Measurements from ENCODE around the gene MCHR1. TPM values are rescaled to one million over a fixed set of nuclear protein-coding genes. Genes with fewer than 3 reads are reported as not detected.

Gene MCHR1
- total and polyA plus RNA-seq, 2 of the 13 experiments (the other 11 are each of a cell fraction or from before 2014, with no cell fraction given): 0.40 to 0.83 TPM

DNA sequence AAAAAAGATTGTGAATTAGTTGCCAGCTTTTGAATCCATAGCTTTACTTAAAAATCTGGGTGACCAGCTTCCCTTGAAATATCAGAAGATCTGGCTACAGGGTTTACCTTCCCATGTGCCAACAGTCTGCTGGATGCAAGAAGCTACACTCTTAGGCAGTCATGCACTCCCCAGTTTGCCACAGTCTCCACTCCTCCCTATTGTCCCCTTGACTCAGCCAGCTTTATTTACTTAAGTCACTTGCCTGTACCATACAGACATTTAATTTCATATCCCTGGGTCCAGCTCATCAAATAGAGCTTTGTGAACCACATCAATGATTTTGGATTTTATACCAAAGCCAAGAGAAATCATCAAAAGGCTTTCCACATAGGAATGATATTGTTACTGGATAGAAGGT, 12.2 kb downstream of the MCHR1 start:
- no peak overlapping the region for H3K4me2 ChIP-seq (ENCODE audit: low read depth, low read length)
- FAIRE-seq (no peak), DNase-seq (ENCODE audit: low spot score) (no peak), ATAC-seq (no peak)
- H3K4me3 ChIP-seq (replicated peaks in 1 of 3; ENCODE audit: insufficient read depth in 1 of 3, low read depth in 2 of 3, low read length in 3 of 3): no peak overlapping the region
- no peaks in the 10 kb centered on the region for H3K9me3 ChIP-seq (ENCODE audit: low read length)
- no TSS peak for BruUV-seq (replicated peaks)
- no peaks in the 10 kb centered on the region for H4K20me1 ChIP-seq (ENCODE audit: insufficient read depth, low read length)
- POLR2A ChIA-PET: no interaction called here
- no peaks in the 10 kb centered on the region for H3K79me2 ChIP-seq (ENCODE audit: insufficient read depth, low read length)
- H3K27me3 ChIP-seq (ENCODE audit: control insufficient read depth in 1 of 2, insufficient read depth in 2 of 2, low read length in 2 of 2): peaks cover 3% of the 10 kb centered on the region in 2 experiments; a peak in 3 of 5 replicates
- no peak overlapping the region for H3K27ac ChIP-seq (ENCODE audit: extremely low read length, insufficient read depth, low read length)
- H3K4me1 ChIP-seq (ENCODE audit: insufficient read depth, low read length): no peaks in the 10 kb centered on the region
- no peak for TF ChIP-seq THYN1 (CRISPR knock-in tag; IDR thresholded peaks at IDR 0.05; ENCODE audit: borderline replicate concordance, low read depth)
- TF ChIP-seq, protein P1, sequence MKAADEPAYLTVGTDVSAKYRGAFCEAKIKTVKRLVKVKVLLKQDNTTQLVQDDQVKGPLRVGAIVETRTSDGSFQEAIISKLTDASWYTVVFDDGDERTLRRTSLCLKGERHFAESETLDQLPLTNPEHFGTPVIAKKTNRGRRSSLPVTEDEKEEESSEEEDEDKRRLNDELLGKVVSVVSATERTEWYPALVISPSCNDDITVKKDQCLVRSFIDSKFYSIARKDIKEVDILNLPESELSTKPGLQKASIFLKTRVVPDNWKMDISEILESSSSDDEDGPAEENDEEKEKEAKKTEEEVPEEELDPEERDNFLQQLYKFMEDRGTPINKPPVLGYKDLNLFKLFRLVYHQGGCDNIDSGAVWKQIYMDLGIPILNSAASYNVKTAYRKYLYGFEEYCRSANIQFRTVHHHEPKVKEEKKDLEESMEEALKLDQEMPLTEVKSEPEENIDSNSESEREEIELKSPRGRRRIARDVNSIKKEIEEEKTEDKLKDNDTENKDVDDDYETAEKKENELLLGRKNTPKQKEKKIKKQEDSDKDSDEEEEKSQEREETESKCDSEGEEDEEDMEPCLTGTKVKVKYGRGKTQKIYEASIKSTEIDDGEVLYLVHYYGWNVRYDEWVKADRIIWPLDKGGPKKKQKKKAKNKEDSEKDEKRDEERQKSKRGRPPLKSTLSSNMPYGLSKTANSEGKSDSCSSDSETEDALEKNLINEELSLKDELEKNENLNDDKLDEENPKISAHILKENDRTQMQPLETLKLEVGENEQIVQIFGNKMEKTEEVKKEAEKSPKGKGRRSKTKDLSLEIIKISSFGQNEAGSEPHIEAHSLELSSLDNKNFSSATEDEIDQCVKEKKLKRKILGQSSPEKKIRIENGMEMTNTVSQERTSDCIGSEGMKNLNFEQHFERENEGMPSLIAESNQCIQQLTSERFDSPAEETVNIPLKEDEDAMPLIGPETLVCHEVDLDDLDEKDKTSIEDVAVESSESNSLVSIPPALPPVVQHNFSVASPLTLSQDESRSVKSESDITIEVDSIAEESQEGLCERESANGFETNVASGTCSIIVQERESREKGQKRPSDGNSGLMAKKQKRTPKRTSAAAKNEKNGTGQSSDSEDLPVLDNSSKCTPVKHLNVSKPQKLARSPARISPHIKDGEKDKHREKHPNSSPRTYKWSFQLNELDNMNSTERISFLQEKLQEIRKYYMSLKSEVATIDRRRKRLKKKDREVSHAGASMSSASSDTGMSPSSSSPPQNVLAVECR (CRISPR knock-in tag; IDR thresholded peaks at IDR 0.05; ENCODE audit: borderline replicate concordance): no peak
- TF ChIP-seq, protein P2, sequence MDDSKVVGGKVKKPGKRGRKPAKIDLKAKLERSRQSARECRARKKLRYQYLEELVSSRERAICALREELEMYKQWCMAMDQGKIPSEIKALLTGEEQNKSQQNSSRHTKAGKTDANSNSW (CRISPR knock-in tag; IDR thresholded peaks at IDR 0.05; ENCODE audit: borderline replicate concordance): no peak
- TF ChIP-seq NONO (IDR thresholded peaks at IDR 0.05): no peak
- no peak for TF ChIP-seq NONO (CRISPR knock-in tag; conservative IDR thresholded peaks at IDR 0.05)
- peak; percentile 93; the same call in 1 of the 2 replicates for TF ChIP-seq ZNF180 (CRISPR knock-in tag; IDR thresholded peaks at IDR 0.05; ENCODE audit: borderline replicate concordance, low read depth)
- H2AFZ ChIP-seq (ENCODE audit: low read length): no peak overlapping the region
- CTCF ChIA-PET (ENCODE audit: low intra/inter-chr PET ratio, low total read pairs): no interaction called here
- no peak overlapping the region for H3K9ac ChIP-seq (ENCODE audit: insufficient read depth, low read depth, low read length)
- intact Hi-C loops (cut with micrococcal nuclease; ENCODE audit: unreplicated experiment) (no loop called here), in situ Hi-C loops (cut with HindIII; ENCODE audit: extremely low pct_ligation_motif_present, low pct_unique_long_range_greater_than_20kb) (no loop called here)
- no peaks in the 10 kb centered on the region for H3K36me3 ChIP-seq (replicated peaks in 1 of 2; ENCODE audit: control insufficient read depth in 1 of 2, insufficient read depth in 2 of 2, low read length in 2 of 2)

All from HepG2 (cell line).